ENCODE results near the gene AMBP.

DNA sequence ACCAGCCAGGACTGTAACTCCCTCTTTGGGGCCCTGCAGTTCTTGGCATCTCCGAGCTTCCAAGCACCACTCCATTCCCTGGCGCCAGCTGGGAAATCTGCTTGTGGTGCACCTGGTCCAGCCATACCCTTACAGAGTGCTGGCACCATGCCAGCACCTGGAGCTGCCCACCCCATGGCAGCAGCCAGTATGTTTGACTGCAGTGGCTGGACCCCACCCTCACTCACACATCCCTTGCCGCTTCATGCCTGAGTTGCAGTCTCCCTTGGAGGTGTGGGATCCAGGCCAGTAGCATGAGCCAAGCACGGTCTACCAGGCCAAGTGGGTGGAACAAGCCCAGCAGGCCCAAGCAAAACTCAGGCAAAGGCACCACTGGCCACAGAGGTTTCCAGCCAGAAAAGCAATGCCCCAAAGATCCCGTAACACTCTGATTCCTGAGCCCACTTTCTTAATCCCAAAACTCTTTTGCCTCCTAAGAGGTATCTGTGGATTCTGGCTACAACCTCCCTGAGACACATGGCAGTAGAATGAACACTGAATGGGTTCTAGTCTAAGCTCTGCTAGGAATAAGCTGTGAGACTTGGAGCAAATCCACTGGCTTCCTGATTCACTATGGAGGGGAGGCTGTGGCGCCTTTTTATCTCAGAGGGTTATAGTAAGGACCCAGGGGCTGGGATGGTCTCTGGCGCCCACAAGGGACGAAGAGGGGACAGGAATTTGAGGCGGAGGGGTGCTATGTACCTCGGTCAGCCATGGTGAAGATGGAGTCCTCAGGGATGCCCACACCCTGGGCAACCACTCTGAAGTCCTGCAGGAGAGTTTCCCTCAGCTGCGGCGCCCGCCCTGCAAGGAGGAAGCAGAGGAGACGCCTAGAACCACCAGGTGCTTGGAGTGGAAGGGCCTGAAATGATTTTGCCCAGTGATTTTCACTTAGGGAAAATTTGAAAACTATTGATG is 5.6 kb downstream of the AMBP start:
- TF ChIP-seq CTCF (IDR thresholded peaks at IDR 0.05; ENCODE audit: low read length) = no peak
- no peak for TF ChIP-seq EZH2phosphoT487 (IDR thresholded peaks at IDR 0.05; ENCODE audit: low read length)

Measured in MM.1S (cell line).